SK-N-SH treated with all-trans-retinoic acid at 6 μM for 48 hours (cell line): Measurements from ENCODE around the gene ZMIZ1.

ENCODE experiments used
- ARNTL ChIP-seq: fragments of 450-650 bp; formaldehyde crosslinking; IDR thresholded peaks from 2 replicates; pipeline ENCODE4 v1.5.0; 2020; ENCODE audit warnings: low read depth, mild to moderate bottlenecking, moderate library complexity, borderline replicate concordance
- ESRRG ChIP-seq: fragments of 250-450 bp; sonication (Bioruptor Pico); IDR thresholded peaks from 2 replicates; pipeline ENCODE4 v1.6.1; 2021; ENCODE audit warnings: mild to moderate bottlenecking
- ISL1 ChIP-seq: fragments of 250-450 bp; sonication (Bioruptor Pico); IDR thresholded peaks from 2 replicates; pipeline ENCODE4 v2.1.2; 2022; ENCODE audit warnings: mild to moderate bottlenecking, moderate library complexity
- OSR1 ChIP-seq: fragments of 250-450 bp; sonication (Bioruptor Pico); IDR thresholded peaks from 2 replicates; pipeline ENCODE4 v1.8.0; 2022; ENCODE audit warnings: moderate library complexity, mild to moderate bottlenecking, inconsistent platforms
- SNAI2 ChIP-seq: fragments of 250-450 bp; sonication (Bioruptor Pico); IDR thresholded peaks from 2 replicates; pipeline ENCODE4 v1.5.0; 2020; ENCODE audit warnings: mild to moderate bottlenecking, moderate library complexity
- TCF4 ChIP-seq: fragments of 250-450 bp; sonication (Bioruptor Pico); IDR thresholded peaks from 2 replicates; pipeline ENCODE4 v1.8.0; 2021; ENCODE audit warnings: mild to moderate bottlenecking, moderate library complexity, borderline replicate concordance
- TSHZ2 ChIP-seq: fragments of 250-450 bp; sonication (Bioruptor Pico); IDR thresholded peaks from 2 replicates; pipeline ENCODE4 v1.5.0; 2020; ENCODE audit warnings: mild to moderate bottlenecking, moderate library complexity
- ZFP3 ChIP-seq: fragments of 250-450 bp; sonication (Bioruptor Pico); IDR thresholded peaks from 2 replicates; pipeline ENCODE4 v1.5.0; 2020; ENCODE audit warnings: mild to moderate bottlenecking, moderate library complexity
- ZFP30 ChIP-seq: fragments of 450-650 bp; formaldehyde crosslinking; IDR thresholded peaks from 2 replicates; pipeline ENCODE4 v1.5.0; 2022; ENCODE audit warnings: mild to moderate bottlenecking, moderate library complexity
- TF ChIP-seq, protein P1 (sequence below): fragments of 250-450 bp; sonication (Bioruptor Pico); IDR thresholded peaks from 2 replicates; pipeline ENCODE4 v1.5.1; 2021; ENCODE audit warnings: mild to moderate bottlenecking, moderate library complexity
- TF ChIP-seq, protein P2 (sequence below): fragments of 250-450 bp; sonication (Bioruptor Pico); IDR thresholded peaks from 2 replicates; pipeline ENCODE4 v1.8.0; 2020; ENCODE audit warnings: mild to moderate bottlenecking, moderate library complexity, borderline replicate concordance

DNA sequence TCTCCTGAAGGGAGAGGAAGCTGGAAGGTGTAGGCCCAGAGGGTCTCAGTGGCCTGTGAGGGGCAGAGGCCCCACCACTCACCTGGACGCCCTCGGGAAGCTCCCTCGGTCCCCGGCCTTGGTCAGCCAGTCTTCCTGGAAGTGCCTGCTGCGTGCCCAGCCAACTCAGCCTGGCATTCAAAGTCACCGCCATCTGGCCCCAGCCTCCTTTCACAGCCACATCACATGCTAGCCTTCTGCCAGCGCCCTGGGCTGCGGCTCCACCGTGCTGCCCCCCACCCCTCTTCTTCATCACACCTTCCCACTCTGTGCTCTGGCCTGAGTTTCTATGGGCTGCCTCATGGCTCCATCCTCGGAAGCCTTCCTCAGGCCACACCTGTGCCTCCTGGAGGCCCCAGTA is 98.0 kb downstream of the ZMIZ1 start:
- TF ChIP-seq, protein P1, sequence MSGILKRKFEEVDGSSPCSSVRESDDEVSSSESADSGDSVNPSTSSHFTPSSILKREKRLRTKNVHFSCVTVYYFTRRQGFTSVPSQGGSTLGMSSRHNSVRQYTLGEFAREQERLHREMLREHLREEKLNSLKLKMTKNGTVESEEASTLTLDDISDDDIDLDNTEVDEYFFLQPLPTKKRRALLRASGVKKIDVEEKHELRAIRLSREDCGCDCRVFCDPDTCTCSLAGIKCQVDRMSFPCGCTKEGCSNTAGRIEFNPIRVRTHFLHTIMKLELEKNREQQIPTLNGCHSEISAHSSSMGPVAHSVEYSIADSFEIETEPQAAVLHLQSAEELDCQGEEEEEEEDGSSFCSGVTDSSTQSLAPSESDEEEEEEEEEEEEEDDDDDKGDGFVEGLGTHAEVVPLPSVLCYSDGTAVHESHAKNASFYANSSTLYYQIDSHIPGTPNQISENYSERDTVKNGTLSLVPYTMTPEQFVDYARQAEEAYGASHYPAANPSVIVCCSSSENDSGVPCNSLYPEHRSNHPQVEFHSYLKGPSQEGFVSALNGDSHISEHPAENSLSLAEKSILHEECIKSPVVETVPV (CRISPR knock-in tag), result no peak
- no peak for TF ChIP-seq TCF4 (CRISPR knock-in tag)
- TF ChIP-seq, protein P2, sequence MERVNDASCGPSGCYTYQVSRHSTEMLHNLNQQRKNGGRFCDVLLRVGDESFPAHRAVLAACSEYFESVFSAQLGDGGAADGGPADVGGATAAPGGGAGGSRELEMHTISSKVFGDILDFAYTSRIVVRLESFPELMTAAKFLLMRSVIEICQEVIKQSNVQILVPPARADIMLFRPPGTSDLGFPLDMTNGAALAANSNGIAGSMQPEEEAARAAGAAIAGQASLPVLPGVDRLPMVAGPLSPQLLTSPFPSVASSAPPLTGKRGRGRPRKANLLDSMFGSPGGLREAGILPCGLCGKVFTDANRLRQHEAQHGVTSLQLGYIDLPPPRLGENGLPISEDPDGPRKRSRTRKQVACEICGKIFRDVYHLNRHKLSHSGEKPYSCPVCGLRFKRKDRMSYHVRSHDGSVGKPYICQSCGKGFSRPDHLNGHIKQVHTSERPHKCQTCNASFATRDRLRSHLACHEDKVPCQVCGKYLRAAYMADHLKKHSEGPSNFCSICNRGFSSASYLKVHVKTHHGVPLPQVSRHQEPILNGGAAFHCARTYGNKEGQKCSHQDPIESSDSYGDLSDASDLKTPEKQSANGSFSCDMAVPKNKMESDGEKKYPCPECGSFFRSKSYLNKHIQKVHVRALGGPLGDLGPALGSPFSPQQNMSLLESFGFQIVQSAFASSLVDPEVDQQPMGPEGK (CRISPR knock-in tag), result no peak
- TF ChIP-seq ZFP30 (CRISPR knock-in tag), result no peak
- TF ChIP-seq ZFP3 (CRISPR knock-in tag), result no peak
- no peak for TF ChIP-seq SNAI2 (CRISPR knock-in tag)
- no peak for TF ChIP-seq ESRRG (CRISPR knock-in tag)
- no peak for TF ChIP-seq ARNTL (CRISPR knock-in tag)
- TF ChIP-seq OSR1 (CRISPR knock-in tag), result no peak
- no peak for TF ChIP-seq ISL1 (CRISPR knock-in tag)
- no peak for TF ChIP-seq TSHZ2 (CRISPR knock-in tag)
